Gastrocnemius medialis (tissue), 4 donors: ENCODE results near the gene EYA4.

Source experiments
- CTCF ChIP-seq, 5 experiments: fragments of 450-650 bp in 3 of 5; fragments of 200-600 bp in 2 of 5; sonication (generic) in 2 of 5; IDR thresholded peaks in 4 of 5; conservative IDR thresholded peaks in 1 of 5; 1 replicate in 4 of 5; 2 replicates in 1 of 5; pipeline ENCODE4 v1.5.1; 2016 to 2019; ENCODE audit warnings: antibody characterized with exemption in 5 of 5, mild to moderate bottlenecking in 3 of 5, moderate library complexity in 3 of 5
- POLR2A ChIP-seq, 2 donors: fragments of 450-650 bp; IDR thresholded peaks; one replicate each; pipeline ENCODE4 v1.6.1; 2017; ENCODE audit warnings: antibody characterized with exemption in 2 of 2, mild to moderate bottlenecking in 2 of 2, moderate library complexity in 2 of 2

- TF ChIP-seq CTCF (IDR thresholded peaks at IDR 0.05 in 4 of 5, conservative IDR thresholded peaks at IDR 0.05 in 1 of 5) (no peak), POLR2A (IDR thresholded peaks at IDR 0.05) (no peak)
These were observed 6.4 kb downstream of the EYA4 start for GRCh38 chr6:133247581-133247980.
